HFFc6 (cell line): ENCODE data around the gene JADE2. TPM values are rescaled to one million over a fixed set of nuclear protein-coding genes. Genes with fewer than 3 reads are reported as not detected.

Experiments
- DNase-seq: peaks from one replicate; pipeline ENCODE4 v3.0.0-alpha.2; 2018
- H3K27ac Mint-ChIP-seq: 2 replicates; pipeline ENCODE4 v1.8.0; 2020; ENCODE audit warnings: mild to moderate bottlenecking, mixed read lengths
- H3K27me3 Mint-ChIP-seq: 2 replicates; pipeline ENCODE4 v1.8.0; 2021; ENCODE audit warnings: mild to moderate bottlenecking, moderate library complexity, mixed read lengths; ENCODE audit not compliant: insufficient read depth
- H3K36me3 Mint-ChIP-seq: 2 replicates; pipeline ENCODE4 v1.8.0; 2021; ENCODE audit warnings: low read depth, mixed read lengths
- H3K4me1 Mint-ChIP-seq: 2 replicates; pipeline ENCODE4 v1.8.0; 2020; ENCODE audit warnings: low read depth, mixed read lengths
- H3K4me3 Mint-ChIP-seq: 2 replicates; pipeline ENCODE4 v1.8.0; 2020; ENCODE audit warnings: mild to moderate bottlenecking, moderate library complexity, mixed read lengths
- H3K9me3 Mint-ChIP-seq: 2 replicates; pipeline ENCODE4 v1.8.0; 2020; ENCODE audit warnings: mild to moderate bottlenecking, mixed read lengths
- total RNA-seq, 6 experiments: library from RNA; stranded (reverse); fragmentation: NEBNext Ultra II Directional; extraction: Animal tissue kit (Norgen Biotek cat#: 25700); gene quantifications; 2 replicates in 1 of 6; 3 replicates in 5 of 6; pipeline ENCODE4 v1.2.3, GENCODE V29; 2021
- TF ChIP-seq, protein P1 (sequence below): fragments of 200-600 bp; sonication (generic); IDR thresholded peaks from 2 replicates; pipeline ENCODE4 v1.5.0; 2021; ENCODE audit warnings: antibody characterized with exemption, mild to moderate bottlenecking

JADE2 gene
- total RNA-seq, 6 experiments from 2014 or later = 32.8 to 41.0 (median 39.6) TPM

DNA sequence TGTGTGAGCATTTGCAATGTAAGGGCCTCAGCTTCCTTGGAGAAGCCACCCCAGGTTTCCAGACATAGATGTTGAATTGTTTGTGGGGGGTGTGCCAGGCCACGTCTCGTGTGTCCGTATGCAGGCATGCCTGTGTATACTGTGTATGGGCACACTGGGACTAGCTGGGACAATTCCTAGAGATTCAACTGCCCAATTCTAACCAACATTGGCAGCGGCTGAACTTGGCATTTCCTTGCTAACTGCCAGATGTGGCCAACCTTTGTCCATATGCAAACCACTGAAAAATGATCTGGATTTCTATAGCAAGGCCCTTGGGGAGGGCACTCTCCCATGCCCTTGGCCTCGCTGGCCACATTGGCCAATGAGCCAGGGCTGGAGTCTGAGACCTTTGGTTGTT, 56.8 kb downstream of the JADE2 start:
- no peak for DNase-seq
- Mint-ChIP-seq H3K27ac (no peak overlapping the region), H3K4me1 (peaks cover 16% of the 10 kb centered on the region), H3K36me3 (no peaks in the 10 kb centered on the region; the same call in 1 of the 2 replicates), H3K4me3 (no peak overlapping the region), H3K9me3 (no peaks in the 10 kb centered on the region), H3K27me3 (peaks cover 4% of the 10 kb centered on the region; the same call in 1 of the 2 replicates)
- TF ChIP-seq, protein P1, sequence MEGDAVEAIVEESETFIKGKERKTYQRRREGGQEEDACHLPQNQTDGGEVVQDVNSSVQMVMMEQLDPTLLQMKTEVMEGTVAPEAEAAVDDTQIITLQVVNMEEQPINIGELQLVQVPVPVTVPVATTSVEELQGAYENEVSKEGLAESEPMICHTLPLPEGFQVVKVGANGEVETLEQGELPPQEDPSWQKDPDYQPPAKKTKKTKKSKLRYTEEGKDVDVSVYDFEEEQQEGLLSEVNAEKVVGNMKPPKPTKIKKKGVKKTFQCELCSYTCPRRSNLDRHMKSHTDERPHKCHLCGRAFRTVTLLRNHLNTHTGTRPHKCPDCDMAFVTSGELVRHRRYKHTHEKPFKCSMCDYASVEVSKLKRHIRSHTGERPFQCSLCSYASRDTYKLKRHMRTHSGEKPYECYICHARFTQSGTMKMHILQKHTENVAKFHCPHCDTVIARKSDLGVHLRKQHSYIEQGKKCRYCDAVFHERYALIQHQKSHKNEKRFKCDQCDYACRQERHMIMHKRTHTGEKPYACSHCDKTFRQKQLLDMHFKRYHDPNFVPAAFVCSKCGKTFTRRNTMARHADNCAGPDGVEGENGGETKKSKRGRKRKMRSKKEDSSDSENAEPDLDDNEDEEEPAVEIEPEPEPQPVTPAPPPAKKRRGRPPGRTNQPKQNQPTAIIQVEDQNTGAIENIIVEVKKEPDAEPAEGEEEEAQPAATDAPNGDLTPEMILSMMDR = no peak

DNA sequence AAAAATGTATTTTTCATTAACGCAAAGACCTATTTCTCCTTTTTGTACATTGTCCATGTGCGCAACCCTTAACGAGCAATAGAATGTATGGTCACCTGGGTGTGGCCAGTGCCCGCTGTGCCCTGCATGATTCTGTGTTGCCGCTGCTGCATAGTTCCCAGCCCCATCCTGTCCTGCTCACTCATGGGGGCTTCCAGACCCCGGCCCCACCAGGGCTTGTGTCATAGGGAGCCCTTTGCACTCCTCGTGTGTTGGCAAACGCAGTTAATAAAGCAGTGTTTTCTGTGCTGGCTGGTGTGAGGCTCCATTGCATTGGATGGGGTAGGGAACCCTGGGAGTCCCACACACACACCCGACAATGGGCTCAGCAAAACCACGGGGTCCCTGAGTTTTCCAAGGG, 57.5 kb downstream of the JADE2 start:
- H3K9me3 Mint-ChIP-seq = no peaks in the 10 kb centered on the region
- DNase-seq = no peak
- peaks cover 4% of the 10 kb centered on the region; the same call in 1 of the 2 replicates for H3K27me3 Mint-ChIP-seq
- TF ChIP-seq, protein P1 = no peak
- H3K4me3 Mint-ChIP-seq = no peak overlapping the region
- peaks cover 9% of the 10 kb centered on the region for H3K4me1 Mint-ChIP-seq
- H3K36me3 Mint-ChIP-seq = no peaks in the 10 kb centered on the region
- no peak overlapping the region for H3K27ac Mint-ChIP-seq

DNA sequence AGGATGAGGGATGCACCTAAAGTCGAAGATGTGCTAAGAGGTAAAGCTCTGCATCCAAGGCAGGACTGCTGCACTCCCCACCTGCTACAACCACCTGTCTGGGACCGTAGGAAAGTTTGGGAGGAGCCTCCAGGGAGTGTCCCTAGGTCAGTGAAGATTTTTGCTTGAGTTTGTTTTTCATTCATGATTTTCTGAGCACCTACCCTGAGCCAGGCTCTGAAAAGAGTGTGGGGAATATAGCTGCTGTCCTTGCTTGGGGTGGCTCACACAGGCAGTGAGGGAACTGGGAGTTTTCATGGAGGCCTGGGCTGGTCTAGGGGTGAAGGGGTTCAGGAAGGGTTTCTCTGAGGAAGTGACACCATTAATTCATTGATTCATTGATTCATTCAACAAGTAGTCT, 58.3 kb downstream of the JADE2 start:
- Mint-ChIP-seq H3K27ac (no peak overlapping the region), H3K36me3 (no peaks in the 10 kb centered on the region), H3K27me3 (peaks cover 4% of the 10 kb centered on the region; the same call in 1 of the 2 replicates), H3K4me1 (peaks cover 8% of the 10 kb centered on the region; the same call in 1 of the 2 replicates), H3K4me3 (no peak overlapping the region), H3K9me3 (no peaks in the 10 kb centered on the region)
- TF ChIP-seq, protein P1 = no peak
- no peak for DNase-seq

DNA sequence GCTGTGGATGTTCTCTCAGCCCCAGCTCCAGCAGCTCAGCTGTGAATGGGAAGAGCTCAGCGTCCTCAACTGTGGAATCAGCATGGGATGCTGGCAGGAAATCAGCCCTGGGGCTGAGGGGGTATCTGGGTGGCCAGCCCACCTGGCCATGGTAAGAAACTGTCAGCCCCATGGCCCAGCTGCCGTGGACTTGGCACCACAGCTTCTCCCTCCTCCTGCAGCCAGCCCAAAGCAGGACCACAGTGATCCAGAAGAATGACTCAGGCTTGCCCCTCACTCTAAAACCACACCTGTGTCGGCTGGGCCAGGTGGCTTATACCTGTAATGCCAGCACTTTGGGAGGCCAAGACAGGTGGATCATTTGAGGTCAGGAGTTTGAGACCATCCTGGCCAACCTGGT, 59.2 kb downstream of the JADE2 start:
- TF ChIP-seq, protein P1 = no peak
- DNase-seq = no peak
- no peaks in the 10 kb centered on the region for H3K36me3 Mint-ChIP-seq
- no peak overlapping the region for H3K27ac Mint-ChIP-seq
- H3K9me3 Mint-ChIP-seq = no peaks in the 10 kb centered on the region
- H3K4me3 Mint-ChIP-seq = no peak overlapping the region
- H3K4me1 Mint-ChIP-seq = peaks cover 8% of the 10 kb centered on the region; the same call in 1 of the 2 replicates
- peaks cover 4% of the 10 kb centered on the region; the same call in 1 of the 2 replicates for H3K27me3 Mint-ChIP-seq

DNA sequence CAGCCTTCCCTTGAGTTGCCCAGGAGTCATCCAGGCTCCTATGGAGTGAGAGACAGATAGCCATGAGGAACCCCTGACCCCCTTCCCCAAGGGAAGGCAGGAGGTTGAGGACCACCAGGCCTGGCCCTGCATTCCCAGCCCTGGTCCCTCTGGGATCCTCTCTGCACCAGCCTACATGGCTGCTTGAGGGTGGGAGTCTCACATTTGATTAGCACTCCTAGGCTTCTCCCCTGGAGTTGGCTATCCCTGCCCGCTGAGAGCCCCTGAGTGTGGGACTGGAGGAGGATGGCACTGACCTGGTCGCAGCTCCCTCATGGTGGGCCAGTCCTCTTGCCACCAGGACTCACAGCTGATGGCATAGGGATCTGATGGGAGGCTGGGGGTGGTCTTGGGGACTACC, 60.5 kb downstream of the JADE2 start:
- DNase-seq = no peak
- no peak overlapping the region for H3K4me3 Mint-ChIP-seq
- H3K27ac Mint-ChIP-seq = no peak overlapping the region
- peaks cover 8% of the 10 kb centered on the region; the same call in 1 of the 2 replicates for H3K4me1 Mint-ChIP-seq
- H3K9me3 Mint-ChIP-seq = no peaks in the 10 kb centered on the region
- TF ChIP-seq, protein P1 = no peak
- H3K36me3 Mint-ChIP-seq = no peaks in the 10 kb centered on the region
- H3K27me3 Mint-ChIP-seq = peaks cover 4% of the 10 kb centered on the region; the same call in 1 of the 2 replicates
